Measurements from ENCODE around the gene ETS1.

GRCh38 chr11:128515086-128515485, 72.3 kb downstream of the ETS1 start:
- no peak for TF ChIP-seq EZH2 (IDR thresholded peaks at IDR 0.05)
- no peak for TF ChIP-seq POLR2AphosphoS5 (IDR thresholded peaks at IDR 0.05; ENCODE audit: borderline replicate concordance, low read depth, low read length)
- TF ChIP-seq FOXP2 (optimal IDR thresholded peaks at IDR 0.05; ENCODE audit: control extremely low read depth, extremely low read length, insufficient read depth), result no peak

Data from SK-N-MC (cell line).